ENCODE results near the gene GULP1. TPM values are rescaled to one million over a fixed set of nuclear protein-coding genes. Genes with fewer than 3 reads are reported as not detected.

Gene GULP1
- total RNA-seq, 1 donor from 2014 or later: not detected

GRCh38 chr2:188333751-188334524 lies 42.3 kb downstream of the GULP1 start:
- Mint-ChIP-seq H3K27ac (no peak overlapping the region), H3K36me3 (ENCODE audit: low read depth) (no peaks in the 10 kb centered on the region), H3K4me1 (no peaks in the 10 kb centered on the region), H3K4me3 (no peak overlapping the region), H3K27me3 (no peaks in the 10 kb centered on the region), H3K9me3 (no peaks in the 10 kb centered on the region)
- ChIA-PET POLR2A (no interaction called here), CTCF (no interaction called here)
- DNase-seq (no peak), ATAC-seq (ENCODE audit: low read depth) (no peak)
- intact Hi-C loops (cut with micrococcal nuclease): no loop called here
- no peak for TF ChIP-seq CTCF (IDR thresholded peaks at IDR 0.05)

- Mint-ChIP-seq H3K36me3 (ENCODE audit: low read depth) (no peaks in the 10 kb centered on the region), H3K9me3 (no peaks in the 10 kb centered on the region), H3K27ac (no peak overlapping the region), H3K4me3 (no peak overlapping the region), H3K27me3 (no peaks in the 10 kb centered on the region), H3K4me1 (no peaks in the 10 kb centered on the region)
- ATAC-seq (ENCODE audit: low read depth) (no peak), DNase-seq (no peak)
- POLR2A ChIA-PET: no interaction called here
- TF ChIP-seq CTCF (IDR thresholded peaks at IDR 0.05): no peak
- CTCF ChIA-PET: no interaction called here
- intact Hi-C loops (cut with micrococcal nuclease): no loop called here
Observed at GRCh38 chr2:188338463-188338862, 46.8 kb downstream of the GULP1 start.

GRCh38 chr2:188340257-188340656 lies 48.6 kb downstream of the GULP1 start:
- no peak for TF ChIP-seq CTCF (IDR thresholded peaks at IDR 0.05)
- no peaks in the 10 kb centered on the region for H3K36me3 Mint-ChIP-seq (ENCODE audit: low read depth)
- no peak overlapping the region for H3K27ac Mint-ChIP-seq
- DNase-seq: no peak
- CTCF ChIA-PET: no interaction called here
- ATAC-seq (ENCODE audit: low read depth): no peak
- no peaks in the 10 kb centered on the region for H3K27me3 Mint-ChIP-seq
- H3K9me3 Mint-ChIP-seq: no peaks in the 10 kb centered on the region
- POLR2A ChIA-PET: no interaction called here
- no peak overlapping the region for H3K4me3 Mint-ChIP-seq
- intact Hi-C loops (cut with micrococcal nuclease): no loop called here
- H3K4me1 Mint-ChIP-seq: no peaks in the 10 kb centered on the region

- no peaks in the 10 kb centered on the region for H3K27me3 Mint-ChIP-seq
- ATAC-seq (ENCODE audit: low read depth) (no peak), DNase-seq (no peak)
- no peak overlapping the region for H3K27ac Mint-ChIP-seq
- ChIA-PET CTCF (no interaction called here), POLR2A (no interaction called here)
- no peaks in the 10 kb centered on the region for H3K36me3 Mint-ChIP-seq (ENCODE audit: low read depth)
- no peak overlapping the region for H3K4me3 Mint-ChIP-seq
- H3K4me1 Mint-ChIP-seq: no peaks in the 10 kb centered on the region
- intact Hi-C loops (cut with micrococcal nuclease): no loop called here
- no peak for TF ChIP-seq CTCF (IDR thresholded peaks at IDR 0.05)
- H3K9me3 Mint-ChIP-seq: no peaks in the 10 kb centered on the region
Observed at GRCh38 chr2:188345020-188345419, 53.3 kb downstream of the GULP1 start.

- ATAC-seq (ENCODE audit: low read depth) (no peak), DNase-seq (no peak)
- Mint-ChIP-seq H3K36me3 (ENCODE audit: low read depth) (no peaks in the 10 kb centered on the region), H3K27me3 (no peaks in the 10 kb centered on the region), H3K4me3 (no peak overlapping the region), H3K27ac (no peak overlapping the region), H3K4me1 (no peaks in the 10 kb centered on the region), H3K9me3 (no peaks in the 10 kb centered on the region)
- ChIA-PET POLR2A (no interaction called here), CTCF (no interaction called here)
- TF ChIP-seq CTCF (IDR thresholded peaks at IDR 0.05): no peak
- intact Hi-C loops (cut with micrococcal nuclease): no loop called here
Observed at GRCh38 chr2:188345426-188345825, 53.8 kb downstream of the GULP1 start.
